ENCODE measurements around the gene PAX5.

Gene PAX5

GRCh38 chr9:37004424-37004935 is 29.6 kb downstream of the PAX5 start:
- H3K36me3 ChIP-seq, result peaks cover 76% of the 10 kb centered on the region
- H3K27ac ChIP-seq, result no peak overlapping the region
- H3K4me3 ChIP-seq (ENCODE audit: low read depth, low read length), result no peak overlapping the region
- no peaks in the 10 kb centered on the region for H3K27me3 ChIP-seq (ENCODE audit: insufficient read depth, low read depth, severe bottlenecking)
- no peak for TF ChIP-seq CTCF (IDR thresholded peaks at IDR 0.05; ENCODE audit: low read depth, low read length)
- no peaks in the 10 kb centered on the region for H3K9me3 ChIP-seq (ENCODE audit: severe bottlenecking)
- no peak for DNase-seq

GRCh38 chr9:37002413-37003217 is 31.5 kb downstream of the PAX5 start:
- Histone ChIP-seq H3K4me3 (ENCODE audit: low read depth, low read length) (no peak overlapping the region), H3K27me3 (ENCODE audit: insufficient read depth, low read depth, severe bottlenecking) (no peaks in the 10 kb centered on the region), H3K9me3 (ENCODE audit: severe bottlenecking) (no peaks in the 10 kb centered on the region), H3K27ac (no peak overlapping the region), H3K36me3 (peaks cover 62% of the 10 kb centered on the region)
- no peak for TF ChIP-seq CTCF (IDR thresholded peaks at IDR 0.05; ENCODE audit: low read depth, low read length)
- DNase-seq, result no peak

- H3K36me3 ChIP-seq, result peaks cover 58% of the 10 kb centered on the region
- no peak overlapping the region for H3K27ac ChIP-seq
- no peak for DNase-seq
- no peak for TF ChIP-seq CTCF (IDR thresholded peaks at IDR 0.05; ENCODE audit: low read depth, low read length)
- no peak overlapping the region for H3K4me3 ChIP-seq (ENCODE audit: low read depth, low read length)
- H3K27me3 ChIP-seq (ENCODE audit: insufficient read depth, low read depth, severe bottlenecking), result no peaks in the 10 kb centered on the region
- H3K9me3 ChIP-seq (ENCODE audit: severe bottlenecking), result no peaks in the 10 kb centered on the region
These were observed 32.0 kb downstream of the PAX5 start for GRCh38 chr9:37002036-37002412.

GRCh38 chr9:37001459-37001858 is 32.6 kb downstream of the PAX5 start:
- H3K36me3 ChIP-seq, result peaks cover 55% of the 10 kb centered on the region
- H3K4me3 ChIP-seq (ENCODE audit: low read depth, low read length), result no peak overlapping the region
- no peak overlapping the region for H3K27ac ChIP-seq

GRCh38 chr9:36999728-37000333 is 34.2 kb downstream of the PAX5 start:
- H3K36me3 ChIP-seq, result peaks cover 55% of the 10 kb centered on the region
- no peak overlapping the region for H3K27ac ChIP-seq
- no peak for DNase-seq
- H3K4me3 ChIP-seq (ENCODE audit: low read depth, low read length), result no peak overlapping the region
- no peaks in the 10 kb centered on the region for H3K27me3 ChIP-seq (ENCODE audit: insufficient read depth, low read depth, severe bottlenecking)
- TF ChIP-seq CTCF (IDR thresholded peaks at IDR 0.05; ENCODE audit: low read depth, low read length), result no peak
- no peaks in the 10 kb centered on the region for H3K9me3 ChIP-seq (ENCODE audit: severe bottlenecking)

More at GRCh38 chr9:37001459-37001858, 32.6 kb downstream of the PAX5 start:
- no peak for TF ChIP-seq CTCF (IDR thresholded peaks at IDR 0.05; ENCODE audit: low read depth, low read length)
- DNase-seq, result no peak
- Histone ChIP-seq H3K9me3 (ENCODE audit: severe bottlenecking) (no peaks in the 10 kb centered on the region), H3K27me3 (ENCODE audit: insufficient read depth, low read depth, severe bottlenecking) (no peaks in the 10 kb centered on the region)
